HepG2 (cell line): ENCODE results near the gene OSBPL2. TPM values are rescaled to one million over a fixed set of nuclear protein-coding genes. Genes with fewer than 3 reads are reported as not detected.

Source experiments
- CEBPG ChIP-seq: IDR thresholded peaks from 2 replicates; pipeline ENCODE4 v1.6.1; 2016
- HES4 ChIP-seq: sonication (generic); formaldehyde crosslinking; IDR thresholded peaks from 2 replicates; pipeline ENCODE4 v1.9.0; 2021; ENCODE audit warnings: mild to moderate bottlenecking, missing genetic modification reagents, borderline replicate concordance
- MED13 ChIP-seq: sonication (generic); formaldehyde crosslinking; IDR thresholded peaks from 2 replicates; pipeline ENCODE4 v1.5.0; 2020; ENCODE audit warnings: missing genetic modification reagents
- NFKB2 ChIP-seq: sonication (generic); formaldehyde crosslinking; IDR thresholded peaks from 2 replicates; pipeline ENCODE4 v1.4.0; 2020; ENCODE audit warnings: missing genetic modification reagents, borderline replicate concordance
- POLR2AphosphoS5 ChIP-seq: IDR thresholded peaks from 2 replicates; pipeline ENCODE4 v1.6.1; 2012; ENCODE audit warnings: low read depth, low read length
- PPARG ChIP-seq: conservative IDR thresholded peaks from 2 replicates; pipeline ENCODE4 v1.6.1; 2016; ENCODE audit warnings: missing biosample characterization, missing genetic modification reagents
- ZNF460 ChIP-seq: sonication (generic); formaldehyde crosslinking; IDR thresholded peaks from 2 replicates; pipeline ENCODE4 v1.5.1; 2020; ENCODE audit warnings: missing genetic modification reagents, mild to moderate bottlenecking, borderline replicate concordance
- polyA plus RNA-seq, 8 experiments: library from polyadenylated mRNA; depleted of rRNA in 3 of 8; stranded (reverse) in 7 of 8; unstranded in 1 of 8; fragments of >200 nt; fragmentation: Illumina TruSeq in 4 of 8; extraction: Trizol in 4 of 8; gene quantifications; 2 replicates each; pipeline versions ENCODE4 v1.2.1 to v1.2.3, GENCODE V29; 2011 to 2016; ENCODE audit warnings: low read depth in 4 of 8, missing spikeins in 1 of 8, mixed read lengths in 1 of 8; ENCODE audit not compliant: insufficient read depth in 1 of 8
- total RNA-seq, 5 experiments: library from RNA; depleted of rRNA; stranded (reverse); fragments of >200 nt; fragmentation: Illumina TruSeq; extraction: Trizol; gene quantifications; 2 replicates each; pipeline ENCODE4 v1.2.3, GENCODE V29; 2016; ENCODE audit warnings: low read depth in 1 of 5
- TF ChIP-seq, protein P1 (sequence below): sonication (generic); formaldehyde crosslinking; conservative IDR thresholded peaks from 2 replicates; pipeline ENCODE4 v1.4.0; 2020; ENCODE audit warnings: missing genetic modification reagents
- TF ChIP-seq, protein P2 (sequence below): IDR thresholded peaks from 2 replicates; pipeline ENCODE4 v1.6.1; 2012; ENCODE audit warnings: low read length, improper control_type of control experiment
- TF ChIP-seq, protein P3 (sequence below): sonication (generic); formaldehyde crosslinking; IDR thresholded peaks from 2 replicates; pipeline ENCODE4 v1.5.1; 2020; ENCODE audit warnings: mild to moderate bottlenecking, missing genetic modification reagents
- TF ChIP-seq, protein P4 (sequence below): sonication (generic); formaldehyde crosslinking; IDR thresholded peaks from 2 replicates; pipeline ENCODE4 v1.8.0; 2022; ENCODE audit warnings: mild to moderate bottlenecking, missing genetic modification reagents; ENCODE audit not compliant: insufficient replicate concordance
- TF ChIP-seq, protein P5 (sequence below): sonication (generic); formaldehyde crosslinking; IDR thresholded peaks from 2 replicates; pipeline ENCODE4 v1.4.0; 2020; ENCODE audit warnings: missing genetic modification reagents, borderline replicate concordance
- TF ChIP-seq, protein P6 (sequence below): sonication (generic); formaldehyde crosslinking; IDR thresholded peaks from 2 replicates; pipeline ENCODE4 v1.4.0; 2020; ENCODE audit warnings: mild to moderate bottlenecking, missing genetic modification reagents
- TF ChIP-seq, protein P7 (sequence below): IDR thresholded peaks from 2 replicates; pipeline ENCODE4 v1.6.1; 2016; ENCODE audit warnings: missing compliant biosample characterization, missing genetic modification reagents, borderline replicate concordance

The OSBPL2 gene
- total and polyA plus RNA-seq, 2 of the 13 experiments (the other 11 are each of a cell fraction or from before 2014, with no cell fraction given) = 18.5 to 37.4 TPM

DNA sequence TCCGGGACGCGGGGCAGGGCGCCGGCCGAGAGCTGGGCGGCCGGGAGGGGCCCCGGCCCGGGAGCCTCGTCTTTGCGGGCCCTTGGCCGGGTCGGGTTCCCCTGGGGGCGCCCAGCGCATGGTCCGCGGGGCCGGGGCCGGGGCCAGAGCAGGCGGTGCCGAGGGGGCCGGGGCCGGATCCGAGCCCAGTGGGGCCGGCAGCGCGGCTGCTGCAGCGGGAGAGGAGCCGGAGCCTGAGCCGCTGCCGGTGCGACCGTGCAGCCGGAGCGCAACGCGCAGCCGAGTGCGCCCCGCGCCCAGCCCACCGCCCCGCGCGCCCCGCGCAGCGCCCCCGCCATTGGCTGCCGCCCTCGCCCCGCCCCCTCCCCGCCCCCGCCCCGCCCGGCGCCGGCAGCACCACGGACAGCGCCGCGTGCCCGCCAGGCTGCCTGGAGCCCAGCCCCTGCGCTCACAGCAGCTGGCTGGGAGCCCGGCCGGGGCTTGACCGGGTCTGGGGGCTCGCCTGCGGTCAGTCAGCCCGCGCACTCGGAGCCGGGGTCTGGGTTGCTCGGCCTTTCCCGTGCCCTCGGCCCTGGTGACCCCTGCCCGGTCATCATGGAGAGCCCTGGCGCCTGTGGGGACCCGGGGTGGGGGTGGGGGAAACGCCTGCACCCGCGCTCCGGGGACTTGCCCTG, 18.2 kb upstream of the OSBPL2 start, which contains the start of gene HRH3 (continued):
- TF ChIP-seq, protein P1, sequence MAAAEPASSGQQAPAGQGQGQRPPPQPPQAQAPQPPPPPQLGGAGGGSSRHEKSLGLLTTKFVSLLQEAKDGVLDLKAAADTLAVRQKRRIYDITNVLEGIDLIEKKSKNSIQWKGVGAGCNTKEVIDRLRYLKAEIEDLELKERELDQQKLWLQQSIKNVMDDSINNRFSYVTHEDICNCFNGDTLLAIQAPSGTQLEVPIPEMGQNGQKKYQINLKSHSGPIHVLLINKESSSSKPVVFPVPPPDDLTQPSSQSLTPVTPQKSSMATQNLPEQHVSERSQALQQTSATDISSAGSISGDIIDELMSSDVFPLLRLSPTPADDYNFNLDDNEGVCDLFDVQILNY (CRISPR knock-in tag) = peak; percentile 76; the same call in 1 of the 2 replicates
- TF ChIP-seq, protein P2, sequence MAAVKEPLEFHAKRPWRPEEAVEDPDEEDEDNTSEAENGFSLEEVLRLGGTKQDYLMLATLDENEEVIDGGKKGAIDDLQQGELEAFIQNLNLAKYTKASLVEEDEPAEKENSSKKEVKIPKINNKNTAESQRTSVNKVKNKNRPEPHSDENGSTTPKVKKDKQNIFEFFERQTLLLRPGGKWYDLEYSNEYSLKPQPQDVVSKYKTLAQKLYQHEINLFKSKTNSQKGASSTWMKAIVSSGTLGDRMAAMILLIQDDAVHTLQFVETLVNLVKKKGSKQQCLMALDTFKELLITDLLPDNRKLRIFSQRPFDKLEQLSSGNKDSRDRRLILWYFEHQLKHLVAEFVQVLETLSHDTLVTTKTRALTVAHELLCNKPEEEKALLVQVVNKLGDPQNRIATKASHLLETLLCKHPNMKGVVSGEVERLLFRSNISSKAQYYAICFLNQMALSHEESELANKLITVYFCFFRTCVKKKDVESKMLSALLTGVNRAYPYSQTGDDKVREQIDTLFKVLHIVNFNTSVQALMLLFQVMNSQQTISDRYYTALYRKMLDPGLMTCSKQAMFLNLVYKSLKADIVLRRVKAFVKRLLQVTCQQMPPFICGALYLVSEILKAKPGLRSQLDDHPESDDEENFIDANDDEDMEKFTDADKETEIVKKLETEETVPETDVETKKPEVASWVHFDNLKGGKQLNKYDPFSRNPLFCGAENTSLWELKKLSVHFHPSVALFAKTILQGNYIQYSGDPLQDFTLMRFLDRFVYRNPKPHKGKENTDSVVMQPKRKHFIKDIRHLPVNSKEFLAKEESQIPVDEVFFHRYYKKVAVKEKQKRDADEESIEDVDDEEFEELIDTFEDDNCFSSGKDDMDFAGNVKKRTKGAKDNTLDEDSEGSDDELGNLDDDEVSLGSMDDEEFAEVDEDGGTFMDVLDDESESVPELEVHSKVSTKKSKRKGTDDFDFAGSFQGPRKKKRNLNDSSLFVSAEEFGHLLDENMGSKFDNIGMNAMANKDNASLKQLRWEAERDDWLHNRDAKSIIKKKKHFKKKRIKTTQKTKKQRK = no peak
- TF ChIP-seq CEBPG (CRISPR knock-in tag) (no peak), ZNF460 (no peak), HES4 (CRISPR knock-in tag) (peak; percentile 86; the same call in 1 of the 2 replicates), POLR2AphosphoS5 (no peak), MED13 (CRISPR knock-in tag) (peak; percentile 25; the same call in 1 of the 2 replicates), NFKB2 (CRISPR knock-in tag) (peak; percentile 86; the same call in 1 of the 2 replicates), PPARG (CRISPR knock-in tag) (no peak)
- TF ChIP-seq, protein P3, sequence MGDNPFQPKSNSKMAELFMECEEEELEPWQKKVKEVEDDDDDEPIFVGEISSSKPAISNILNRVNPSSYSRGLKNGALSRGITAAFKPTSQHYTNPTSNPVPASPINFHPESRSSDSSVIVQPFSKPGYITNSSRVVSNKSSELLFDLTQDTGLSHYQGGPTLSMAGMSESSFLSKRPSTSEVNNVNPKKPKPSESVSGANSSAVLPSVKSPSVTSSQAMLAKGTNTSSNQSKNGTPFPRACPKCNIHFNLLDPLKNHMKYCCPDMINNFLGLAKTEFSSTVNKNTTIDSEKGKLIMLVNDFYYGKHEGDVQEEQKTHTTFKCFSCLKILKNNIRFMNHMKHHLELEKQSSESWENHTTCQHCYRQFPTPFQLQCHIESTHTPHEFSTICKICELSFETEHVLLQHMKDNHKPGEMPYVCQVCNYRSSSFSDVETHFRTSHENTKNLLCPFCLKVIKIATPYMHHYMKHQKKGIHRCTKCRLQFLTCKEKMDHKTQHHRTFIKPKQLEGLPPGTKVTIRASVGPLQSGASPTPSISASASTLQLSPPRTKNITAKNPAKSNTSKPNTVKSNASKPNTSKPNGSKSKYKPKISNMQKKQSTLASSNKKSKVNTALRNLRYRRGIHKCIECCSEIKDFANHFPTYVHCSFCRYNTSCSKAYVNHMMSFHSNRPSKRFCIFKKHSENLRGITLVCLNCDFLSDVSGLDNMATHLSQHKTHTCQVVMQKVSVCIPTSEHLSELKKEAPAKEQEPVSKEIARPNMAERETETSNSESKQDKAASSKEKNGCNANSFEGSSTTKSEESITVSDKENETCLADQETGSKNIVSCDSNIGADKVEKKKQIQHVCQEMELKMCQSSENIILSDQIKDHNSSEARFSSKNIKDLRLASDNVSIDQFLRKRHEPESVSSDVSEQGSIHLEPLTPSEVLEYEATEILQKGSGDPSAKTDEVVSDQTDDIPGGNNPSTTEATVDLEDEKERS (CRISPR knock-in tag) = no peak
- TF ChIP-seq, protein P4, sequence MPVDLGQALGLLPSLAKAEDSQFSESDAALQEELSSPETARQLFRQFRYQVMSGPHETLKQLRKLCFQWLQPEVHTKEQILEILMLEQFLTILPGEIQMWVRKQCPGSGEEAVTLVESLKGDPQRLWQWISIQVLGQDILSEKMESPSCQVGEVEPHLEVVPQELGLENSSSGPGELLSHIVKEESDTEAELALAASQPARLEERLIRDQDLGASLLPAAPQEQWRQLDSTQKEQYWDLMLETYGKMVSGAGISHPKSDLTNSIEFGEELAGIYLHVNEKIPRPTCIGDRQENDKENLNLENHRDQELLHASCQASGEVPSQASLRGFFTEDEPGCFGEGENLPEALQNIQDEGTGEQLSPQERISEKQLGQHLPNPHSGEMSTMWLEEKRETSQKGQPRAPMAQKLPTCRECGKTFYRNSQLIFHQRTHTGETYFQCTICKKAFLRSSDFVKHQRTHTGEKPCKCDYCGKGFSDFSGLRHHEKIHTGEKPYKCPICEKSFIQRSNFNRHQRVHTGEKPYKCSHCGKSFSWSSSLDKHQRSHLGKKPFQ (CRISPR knock-in tag) = peak; percentile 62
- TF ChIP-seq, protein P5, sequence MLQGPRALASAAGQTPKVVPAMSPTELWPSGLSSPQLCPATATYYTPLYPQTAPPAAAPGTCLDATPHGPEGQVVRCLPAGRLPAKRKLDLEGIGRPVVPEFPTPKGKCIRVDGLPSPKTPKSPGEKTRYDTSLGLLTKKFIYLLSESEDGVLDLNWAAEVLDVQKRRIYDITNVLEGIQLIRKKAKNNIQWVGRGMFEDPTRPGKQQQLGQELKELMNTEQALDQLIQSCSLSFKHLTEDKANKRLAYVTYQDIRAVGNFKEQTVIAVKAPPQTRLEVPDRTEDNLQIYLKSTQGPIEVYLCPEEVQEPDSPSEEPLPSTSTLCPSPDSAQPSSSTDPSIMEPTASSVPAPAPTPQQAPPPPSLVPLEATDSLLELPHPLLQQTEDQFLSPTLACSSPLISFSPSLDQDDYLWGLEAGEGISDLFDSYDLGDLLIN (CRISPR knock-in tag) = no peak; the same call in 1 of the 2 replicates
- TF ChIP-seq, protein P6, sequence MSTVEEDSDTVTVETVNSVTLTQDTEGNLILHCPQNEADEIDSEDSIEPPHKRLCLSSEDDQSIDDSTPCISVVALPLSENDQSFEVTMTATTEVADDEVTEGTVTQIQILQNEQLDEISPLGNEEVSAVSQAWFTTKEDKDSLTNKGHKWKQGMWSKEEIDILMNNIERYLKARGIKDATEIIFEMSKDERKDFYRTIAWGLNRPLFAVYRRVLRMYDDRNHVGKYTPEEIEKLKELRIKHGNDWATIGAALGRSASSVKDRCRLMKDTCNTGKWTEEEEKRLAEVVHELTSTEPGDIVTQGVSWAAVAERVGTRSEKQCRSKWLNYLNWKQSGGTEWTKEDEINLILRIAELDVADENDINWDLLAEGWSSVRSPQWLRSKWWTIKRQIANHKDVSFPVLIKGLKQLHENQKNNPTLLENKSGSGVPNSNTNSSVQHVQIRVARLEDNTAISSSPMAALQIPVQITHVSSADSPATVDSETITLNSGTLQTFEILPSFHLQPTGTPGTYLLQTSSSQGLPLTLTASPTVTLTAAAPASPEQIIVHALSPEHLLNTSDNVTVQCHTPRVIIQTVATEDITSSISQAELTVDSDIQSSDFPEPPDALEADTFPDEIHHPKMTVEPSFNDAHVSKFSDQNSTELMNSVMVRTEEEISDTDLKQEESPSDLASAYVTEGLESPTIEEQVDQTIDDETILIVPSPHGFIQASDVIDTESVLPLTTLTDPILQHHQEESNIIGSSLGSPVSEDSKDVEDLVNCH (CRISPR knock-in tag) = no peak; the same call in 1 of the 2 replicates
- TF ChIP-seq, protein P7, sequence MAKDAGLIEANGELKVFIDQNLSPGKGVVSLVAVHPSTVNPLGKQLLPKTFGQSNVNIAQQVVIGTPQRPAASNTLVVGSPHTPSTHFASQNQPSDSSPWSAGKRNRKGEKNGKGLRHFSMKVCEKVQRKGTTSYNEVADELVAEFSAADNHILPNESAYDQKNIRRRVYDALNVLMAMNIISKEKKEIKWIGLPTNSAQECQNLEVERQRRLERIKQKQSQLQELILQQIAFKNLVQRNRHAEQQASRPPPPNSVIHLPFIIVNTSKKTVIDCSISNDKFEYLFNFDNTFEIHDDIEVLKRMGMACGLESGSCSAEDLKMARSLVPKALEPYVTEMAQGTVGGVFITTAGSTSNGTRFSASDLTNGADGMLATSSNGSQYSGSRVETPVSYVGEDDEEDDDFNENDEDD (CRISPR knock-in tag) = peak; percentile 73; the same call in 1 of the 2 replicates
